IMR-90 (cell line): Measurements from ENCODE around the gene NR6A1. TPM values are rescaled to one million over a fixed set of nuclear protein-coding genes. Genes with fewer than 3 reads are reported as not detected.

Experiments used
- ATAC-seq: fragments of 200-7000 bp; cut with Tn5 transposase; 2 replicates; pipeline ENCODE4 v1.9.1; 2020; ENCODE audit warnings: low read depth, mild to moderate bottlenecking, moderate library complexity
- BruUV-seq: library from RNA; stranded (reverse); fragments of 400-500 nt; replicated peaks from 2 replicates; lab custom pipeline; 2021; lab: Mats Ljungman, UMichigan
- CTCF ChIA-PET: fragments of 300-600 bp; formaldehyde crosslinking; extraction: SDS; loops from one replicate; lab custom pipeline; 2021; ENCODE audit warnings: antibody characterized with exemption; lab: Yijun Ruan, JAX
- POLR2A ChIA-PET: fragments of 300-600 bp; sonication (Branson Sonifier 250); formaldehyde crosslinking; loops from one replicate; lab custom pipeline; 2022; ENCODE audit warnings: antibody characterized with exemption; ENCODE audit not compliant: unreplicated experiment; lab: Charles Lee
- DNase-seq: peaks from one replicate; pipeline ENCODE4 v3.0.0; 2013
- H2AFZ ChIP-seq: replicated peaks from 2 replicates; pipeline ENCODE3; 2013; ENCODE audit warnings: low read length, mild to moderate bottlenecking; ENCODE audit not compliant: poor library complexity
- H2AK5ac ChIP-seq: 2 replicates; pipeline ENCODE4 v1.6.1; 2013; ENCODE audit warnings: low read depth, low read length, inconsistent platforms
- H2AK9ac ChIP-seq: replicated peaks from 2 replicates; pipeline ENCODE3; 2013; ENCODE audit warnings: mild to moderate bottlenecking, low read depth, low read length, moderate library complexity; ENCODE audit not compliant: poor library complexity
- H2BK120ac ChIP-seq: 2 replicates; pipeline ENCODE4 v1.6.1; 2013; ENCODE audit warnings: low read depth, low read length, inconsistent platforms
- H2BK15ac ChIP-seq: 3 replicates; pipeline ENCODE4 v1.6.1; 2013; ENCODE audit warnings: low read depth, low read length, inconsistent platforms
- H2BK20ac ChIP-seq: 2 replicates; pipeline ENCODE4 v1.6.1; 2013; ENCODE audit warnings: low read depth, mild to moderate bottlenecking, inconsistent platforms, low read length, moderate library complexity
- H2BK5ac ChIP-seq: 2 replicates; pipeline ENCODE4 v1.6.1; 2013; ENCODE audit warnings: mild to moderate bottlenecking, low read depth, low read length, inconsistent platforms; ENCODE audit not compliant: poor library complexity, severe bottlenecking
- H3K14ac ChIP-seq: replicated peaks from 2 replicates; pipeline ENCODE4 v1.6.1; 2013; ENCODE audit warnings: low read depth, low read length, inconsistent platforms
- H3K18ac ChIP-seq: 2 replicates; pipeline ENCODE4 v1.6.1; 2013; ENCODE audit warnings: low read depth, low read length, control low read depth
- H3K23ac ChIP-seq: 2 replicates; pipeline ENCODE4 v1.6.1; 2013; ENCODE audit warnings: low read depth, low read length, inconsistent platforms
- H3K27ac ChIP-seq: 2 replicates; pipeline ENCODE4 v1.5.1; 2013; ENCODE audit warnings: mild to moderate bottlenecking, control low read depth, low read length; ENCODE audit not compliant: insufficient read depth
- H3K27me3 ChIP-seq: 2 replicates; pipeline ENCODE4 v1.6.1; 2013; ENCODE audit warnings: low read length; ENCODE audit not compliant: control insufficient read depth, insufficient read depth
- H3K36me3 ChIP-seq: 2 replicates; pipeline ENCODE4 v1.6.1; 2013; ENCODE audit warnings: low read length, mixed read lengths; ENCODE audit not compliant: control insufficient read depth, insufficient read depth
- H3K4ac ChIP-seq: 2 replicates; pipeline ENCODE4 v1.6.1; 2013; ENCODE audit warnings: low read depth, low read length, inconsistent platforms
- H3K4me1 ChIP-seq: 2 replicates; pipeline ENCODE4 v1.6.1; 2013; ENCODE audit warnings: low read length, mixed read lengths; ENCODE audit not compliant: control insufficient read depth, insufficient read depth
- H3K4me2 ChIP-seq: 2 replicates; pipeline ENCODE4 v1.6.1; 2013; ENCODE audit warnings: low read depth, mild to moderate bottlenecking, control low read depth, low read length, moderate library complexity
- H3K4me3 ChIP-seq: 2 replicates; pipeline ENCODE4 v1.5.1; 2013; ENCODE audit warnings: low read depth, mild to moderate bottlenecking, control low read depth, low read length, moderate library complexity; ENCODE audit not compliant: insufficient read depth
- H3K56ac ChIP-seq: 2 replicates; pipeline ENCODE4 v1.6.1; 2013; ENCODE audit warnings: low read length, inconsistent platforms; ENCODE audit not compliant: insufficient read depth; ENCODE audit errors: extremely low read depth
- H3K79me1 ChIP-seq, 2 experiments: 2 replicates each; pipeline ENCODE4 v1.6.1; 2013; ENCODE audit warnings: low read length in 2 of 2, inconsistent platforms in 1 of 2, low read depth in 1 of 2
- H3K9ac ChIP-seq: 2 replicates; pipeline ENCODE4 v1.6.1; 2013; ENCODE audit warnings: low read depth, low read length, control low read depth
- H3K9me1 ChIP-seq: 2 replicates; pipeline ENCODE4 v1.6.1; 2013; ENCODE audit warnings: low read length, inconsistent platforms; ENCODE audit not compliant: insufficient read depth
- H3K9me3 ChIP-seq: 2 replicates; pipeline ENCODE4 v1.6.1; 2013; ENCODE audit warnings: low read length; ENCODE audit not compliant: control insufficient read depth, insufficient read depth
- H4K20me1 ChIP-seq: 2 replicates; pipeline ENCODE4 v1.6.1; 2013; ENCODE audit warnings: low read length, inconsistent platforms; ENCODE audit not compliant: insufficient read depth
- H4K5ac ChIP-seq: 2 replicates; pipeline ENCODE4 v1.6.1; 2013; ENCODE audit warnings: mild to moderate bottlenecking, low read depth, low read length, control low read depth
- H4K8ac ChIP-seq, 2 experiments: 2 replicates each; pipeline ENCODE4 v1.6.1; 2013; ENCODE audit warnings: low read depth in 2 of 2, low read length in 2 of 2, control low read depth in 1 of 2, inconsistent platforms in 1 of 2
- H4K91ac ChIP-seq: 2 replicates; pipeline ENCODE4 v1.6.1; 2013; ENCODE audit warnings: low read depth, low read length, inconsistent platforms; ENCODE audit not compliant: insufficient read depth
- CEBPB ChIP-seq: IDR thresholded peaks from 2 replicates; pipeline ENCODE4 v1.6.1; 2012; ENCODE audit warnings: low read depth, low read length, improper control_type of control experiment
- CHD1 ChIP-seq: IDR thresholded peaks from 2 replicates; pipeline ENCODE4 v1.6.1; 2012; ENCODE audit warnings: low read depth, low read length, improper control_type of control experiment
- CTCF ChIP-seq: conservative IDR thresholded peaks from 2 replicates; pipeline ENCODE4 v1.5.1; 2012; ENCODE audit warnings: mild to moderate bottlenecking, low read depth, low read length, improper control_type of control experiment
- MAFK ChIP-seq: IDR thresholded peaks from 2 replicates; pipeline ENCODE4 v1.6.1; 2012; ENCODE audit warnings: low read depth, low read length, improper control_type of control experiment
- MAZ ChIP-seq: IDR thresholded peaks from 2 replicates; pipeline ENCODE4 v1.6.1; 2012; ENCODE audit warnings: low read depth, mild to moderate bottlenecking, low read length, improper control_type of control experiment, moderate library complexity, borderline replicate concordance
- MXI1 ChIP-seq: IDR thresholded peaks from 2 replicates; pipeline ENCODE4 v1.6.1; 2012; ENCODE audit warnings: low read depth, mild to moderate bottlenecking, low read length, moderate library complexity, borderline replicate concordance
- NFE2L2 ChIP-seq: fragments of 150-350 bp; IDR thresholded peaks from 2 replicates; pipeline ENCODE4 v1.6.1; 2016; ENCODE audit warnings: low read depth, mild to moderate bottlenecking, low read length
- RAD21 ChIP-seq: IDR thresholded peaks from 2 replicates; pipeline ENCODE4 v1.6.1; 2012; ENCODE audit warnings: low read length, improper control_type of control experiment
- RCOR1 ChIP-seq: IDR thresholded peaks from 2 replicates; pipeline ENCODE4 v1.6.1; 2012; ENCODE audit warnings: mild to moderate bottlenecking, low read length, improper control_type of control experiment; ENCODE audit not compliant: insufficient replicate concordance
- SMC3 ChIP-seq: fragments of 150-350 bp; IDR thresholded peaks from 2 replicates; pipeline ENCODE4 v1.6.1; 2016; ENCODE audit warnings: low read depth, mild to moderate bottlenecking, antibody characterized with exemption, low read length, moderate library complexity
- WGBS, 2 experiments: methylation state at CpG; one replicate each; pipeline versions ENCODE4 v1.1.5 to v1.1.7; 2013; ENCODE audit warnings: missing lambda C conversion rate in 2 of 2; ENCODE audit not compliant: insufficient read length in 1 of 2; ENCODE audit errors: extremely low coverage in 2 of 2; 5-methylcytosine and 5-hydroxymethylcytosine counted together
- dilution Hi-C: fragments of 300-500 bp; cut with HindIII; formaldehyde crosslinking; loops from one replicate; pipeline ENCODE4 v1.14.3; 2018; ENCODE audit warnings: low sequenced_read_pairs; ENCODE audit not compliant: unreplicated experiment
- in situ Hi-C: fragments of 300-500 bp; cut with MboI; formaldehyde crosslinking; loops from 3 replicates; pipeline ENCODE4 v1.14.3; 2019; ENCODE audit warnings: low sequenced_read_pairs, inconsistent platforms, mixed read lengths
- intact Hi-C: fragments of 100-400 bp; cut with micrococcal nuclease; formaldehyde crosslinking; loops from 2 replicates; pipeline ENCODE4 v1.10.0; 2022
- polyA plus RNA-seq, 3 experiments: library from polyadenylated mRNA; depleted of rRNA; stranded (reverse); fragments of >200 nt; gene quantifications; 2 replicates each; pipeline ENCODE4 v1.2.3, GENCODE V29; 2012; ENCODE audit warnings: low replicate concordance in 1 of 3
- total RNA-seq: library from RNA; depleted of rRNA; stranded (reverse); fragments of >200 nt; gene quantifications from 2 replicates; pipeline ENCODE4 v1.2.3, GENCODE V29; 2012
- TF ChIP-seq, protein P1 (sequence below): fragments of 150-350 bp; IDR thresholded peaks from 2 replicates; pipeline ENCODE4 v1.6.1; 2017; ENCODE audit warnings: mild to moderate bottlenecking, antibody characterized with exemption, low read length, low read depth
- TF ChIP-seq, protein P2 (sequence below): fragments of 150-350 bp; IDR thresholded peaks from 2 replicates; pipeline ENCODE4 v1.6.1; 2016; ENCODE audit warnings: low read depth, mild to moderate bottlenecking, low read length, moderate library complexity, borderline replicate concordance

NR6A1 gene
- total and polyA plus RNA-seq, 2 of the 4 experiments (the other 2 are of a cell fraction) = 0.14 to 0.36 TPM

GRCh38 chr9:124602632-124603031, 168.5 kb downstream of the NR6A1 start:
- peaks cover 6% of the 10 kb centered on the region for H3K27me3 ChIP-seq
- no peak overlapping the region for H3K18ac ChIP-seq
- H4K5ac ChIP-seq = no peak overlapping the region
- CTCF ChIA-PET = interaction anchor here (0.7 to 1.6 kb wide), 3 partner anchors 15 to 206 kb away, joined by 3 to 4 read pairs (median 4); no protein-coding TSS in a partner anchor
- POLR2A ChIA-PET = no interaction called here
- no peak overlapping the region for H2BK5ac ChIP-seq
- dilution Hi-C loops = no loop called here
- no peak overlapping the region for H3K4me3 ChIP-seq
- no peak overlapping the region for H2AK9ac ChIP-seq
- DNase-seq (no peak), ATAC-seq (peak; percentile 14; the same call in 1 of the 2 replicates)
- no peak overlapping the region for H3K23ac ChIP-seq
- H3K36me3 ChIP-seq = no peaks in the 10 kb centered on the region
- no peaks in the 10 kb centered on the region for H4K20me1 ChIP-seq
- no peak overlapping the region for H3K56ac ChIP-seq
- H2BK120ac ChIP-seq = no peak overlapping the region
- 0 out of 2 replicates have a peak overlapping the region, but pooled peaks have one; percentile 6 for H2BK20ac ChIP-seq
- H3K4me2 ChIP-seq = no peak overlapping the region
- no CpG with 5 or more reads among the region's 2 CpGs for WGBS, 2 experiments
- no peaks in the 10 kb centered on the region for H3K9me3 ChIP-seq
- no peak overlapping the region for H4K8ac ChIP-seq
- H2BK15ac ChIP-seq = no peak overlapping the region
- no peak overlapping the region for H3K9ac ChIP-seq
- TF ChIP-seq RAD21 (no peak), MXI1 (no peak), NFE2L2 (no peak), RCOR1 (no peak), MAZ (no peak), CHD1 (no peak), CTCF (no peak), MAFK (no peak), SMC3 (no peak), CEBPB (no peak)
- TF ChIP-seq, protein P1, sequence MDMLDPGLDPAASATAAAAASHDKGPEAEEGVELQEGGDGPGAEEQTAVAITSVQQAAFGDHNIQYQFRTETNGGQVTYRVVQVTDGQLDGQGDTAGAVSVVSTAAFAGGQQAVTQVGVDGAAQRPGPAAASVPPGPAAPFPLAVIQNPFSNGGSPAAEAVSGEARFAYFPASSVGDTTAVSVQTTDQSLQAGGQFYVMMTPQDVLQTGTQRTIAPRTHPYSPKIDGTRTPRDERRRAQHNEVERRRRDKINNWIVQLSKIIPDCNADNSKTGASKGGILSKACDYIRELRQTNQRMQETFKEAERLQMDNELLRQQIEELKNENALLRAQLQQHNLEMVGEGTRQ = no peak
- TF ChIP-seq, protein P2, sequence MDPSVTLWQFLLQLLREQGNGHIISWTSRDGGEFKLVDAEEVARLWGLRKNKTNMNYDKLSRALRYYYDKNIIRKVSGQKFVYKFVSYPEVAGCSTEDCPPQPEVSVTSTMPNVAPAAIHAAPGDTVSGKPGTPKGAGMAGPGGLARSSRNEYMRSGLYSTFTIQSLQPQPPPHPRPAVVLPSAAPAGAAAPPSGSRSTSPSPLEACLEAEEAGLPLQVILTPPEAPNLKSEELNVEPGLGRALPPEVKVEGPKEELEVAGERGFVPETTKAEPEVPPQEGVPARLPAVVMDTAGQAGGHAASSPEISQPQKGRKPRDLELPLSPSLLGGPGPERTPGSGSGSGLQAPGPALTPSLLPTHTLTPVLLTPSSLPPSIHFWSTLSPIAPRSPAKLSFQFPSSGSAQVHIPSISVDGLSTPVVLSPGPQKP = no peak
- no peaks in the 10 kb centered on the region; the same call in 1 of the 2 replicates for H3K4me1 ChIP-seq
- no peak overlapping the region for H4K91ac ChIP-seq
- no peak overlapping the region for H2AK5ac ChIP-seq
- no peaks in the 10 kb centered on the region for H3K79me1 ChIP-seq
- no TSS peak for BruUV-seq
- intact Hi-C loops = no loop called here
- no peak overlapping the region for H3K14ac ChIP-seq
- H3K27ac ChIP-seq = no peak overlapping the region
- H2AFZ ChIP-seq = no peak overlapping the region
- no peaks in the 10 kb centered on the region for H3K9me1 ChIP-seq
- in situ Hi-C loops = no loop called here
- H3K4ac ChIP-seq = no peak overlapping the region
